Islet of Langerhans (tissue), 1 donor: Measurements from ENCODE around the gene DNAAF2.

Experiments used
- FAIRE-seq: peaks from one replicate; lab custom pipeline; 2011; peaks lifted over from hg19 to GRCh38; lab: Jason Lieb, UNC

The DNAAF2 gene

GRCh38 chr14:49584058-49584457, 51.0 kb downstream of the DNAAF2 start:
- no peak for FAIRE-seq

GRCh38 chr14:49583629-49584028, 51.4 kb downstream of the DNAAF2 start:
- FAIRE-seq = no peak

GRCh38 chr14:49582113-49582977, 52.7 kb downstream of the DNAAF2 start:
- FAIRE-seq = no peak

- FAIRE-seq = no peak
These were observed 53.6 kb downstream of the DNAAF2 start for GRCh38 chr14:49581209-49582112.

- FAIRE-seq = no peak
These were observed 55.2 kb downstream of the DNAAF2 start for GRCh38 chr14:49579841-49580240.

- FAIRE-seq = no peak
These were observed 56.9 kb downstream of the DNAAF2 start for GRCh38 chr14:49578141-49578540.
